HG02623 (cell line): ENCODE results near the gene HOXC5.

Source experiments
- ATAC-seq: cut with Tn5 transposase; IDR thresholded peaks from one replicate; pipeline ENCODE4 v1.9.1; 2021; ENCODE audit warnings: moderate library complexity; ENCODE audit not compliant: unreplicated experiment

Gene HOXC5

GRCh38 chr12:54019091-54019811 lies 13.6 kb upstream of the HOXC5 start:
- ATAC-seq: no peak

DNA sequence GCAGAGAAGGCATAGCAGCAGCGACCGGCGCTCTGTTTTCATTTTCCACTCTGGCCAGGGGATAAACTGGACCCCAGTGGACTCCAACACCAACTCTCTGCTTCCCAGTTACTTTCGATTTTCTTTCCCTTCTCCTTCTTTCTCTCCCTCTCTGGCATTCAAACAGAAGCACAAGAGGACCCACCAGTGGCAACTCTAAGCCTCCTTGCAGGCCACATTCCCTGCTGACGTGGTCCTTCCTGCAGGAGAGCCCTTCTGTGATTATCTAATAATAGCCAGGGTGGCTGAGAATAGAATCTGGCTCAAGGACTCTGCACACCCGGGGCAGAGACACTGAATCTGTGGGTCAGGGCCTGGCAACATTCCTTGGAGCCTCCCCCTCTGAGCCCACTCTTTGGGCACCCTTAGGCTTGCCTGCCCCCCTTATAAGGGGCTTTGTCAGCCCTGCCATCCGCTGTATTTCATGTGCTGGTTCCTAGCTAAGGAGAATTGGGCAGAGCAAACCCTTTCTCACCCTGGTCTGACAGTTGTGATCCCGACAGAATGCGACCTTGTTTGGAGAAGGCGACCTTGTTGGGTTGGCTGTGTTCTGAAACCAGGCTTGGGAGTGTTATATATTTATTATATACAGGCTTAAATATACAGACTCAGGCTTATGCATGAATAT lies 12.8 kb upstream of the HOXC5 start:
- no peak for ATAC-seq

DNA sequence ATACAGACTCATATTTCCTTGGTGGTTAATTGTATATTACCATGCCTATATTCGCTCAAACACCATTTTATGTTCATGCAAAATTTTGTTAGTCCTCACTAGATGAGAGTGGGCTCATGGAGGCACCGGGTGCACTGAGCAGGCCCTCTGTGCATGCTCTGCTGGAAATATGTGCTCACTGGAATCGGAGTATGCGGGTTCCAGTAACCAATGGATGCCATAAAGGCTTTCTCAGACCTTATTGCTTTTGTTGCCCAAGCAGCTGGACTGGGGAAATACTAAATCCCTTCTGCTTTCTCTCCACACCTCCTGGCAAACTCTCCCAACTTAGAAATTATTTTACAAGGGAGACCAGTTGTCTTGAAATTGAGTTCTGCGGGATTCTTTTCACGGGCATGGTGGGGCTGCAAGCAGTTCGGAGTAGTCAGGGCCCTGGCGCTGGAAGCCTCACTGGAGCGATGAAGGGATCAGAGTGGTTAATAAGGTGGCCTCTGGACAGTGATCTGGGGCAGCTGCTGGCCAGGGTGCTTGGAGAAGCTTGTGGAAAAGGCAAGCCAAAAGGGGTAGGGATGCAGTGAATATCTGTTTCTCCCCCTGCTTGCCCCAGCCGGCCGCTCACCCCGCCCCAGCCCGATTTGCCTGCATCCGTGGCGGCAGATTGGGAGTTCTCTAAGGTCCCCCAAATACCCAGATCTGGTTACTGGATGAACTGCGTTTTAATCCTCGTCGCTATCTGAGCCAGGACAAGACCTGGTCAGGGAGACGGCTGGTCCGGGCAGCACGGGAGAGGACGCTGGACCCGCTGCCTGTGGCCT lies 12.1 kb upstream of the HOXC5 start:
- ATAC-seq: no peak

DNA sequence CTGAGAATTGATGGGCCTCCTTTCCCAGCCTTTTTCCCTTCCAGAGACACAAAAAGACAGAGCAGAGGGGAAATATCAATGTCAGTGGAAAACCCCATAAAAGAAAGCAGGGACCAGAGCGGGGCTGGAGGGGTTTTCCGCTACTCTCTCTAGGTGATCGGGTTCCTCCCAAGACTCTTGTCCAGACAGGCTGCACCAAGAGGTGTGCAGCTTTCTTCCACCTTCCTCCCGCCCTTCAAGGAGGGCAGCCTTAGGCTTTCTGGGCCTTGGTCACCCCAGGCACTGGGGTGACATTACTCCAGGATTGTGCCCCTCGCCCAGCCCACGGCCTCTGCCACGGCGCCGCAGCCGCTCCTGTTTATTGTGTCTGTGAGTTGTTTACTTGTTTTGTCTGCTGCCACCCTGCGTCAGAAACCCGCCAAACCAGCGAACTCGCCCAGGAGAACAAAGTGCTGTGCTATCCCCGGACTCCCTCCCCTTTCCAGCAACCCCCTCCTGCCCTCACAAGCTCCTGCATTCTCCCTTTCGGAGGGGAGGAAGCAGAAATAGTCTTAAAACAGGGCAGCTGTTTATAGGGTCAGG lies 11.3 kb upstream of the HOXC5 start:
- ATAC-seq: no peak

GRCh38 chr12:54022960-54023884 lies 9.6 kb upstream of the HOXC5 start:
- ATAC-seq: no peak

DNA sequence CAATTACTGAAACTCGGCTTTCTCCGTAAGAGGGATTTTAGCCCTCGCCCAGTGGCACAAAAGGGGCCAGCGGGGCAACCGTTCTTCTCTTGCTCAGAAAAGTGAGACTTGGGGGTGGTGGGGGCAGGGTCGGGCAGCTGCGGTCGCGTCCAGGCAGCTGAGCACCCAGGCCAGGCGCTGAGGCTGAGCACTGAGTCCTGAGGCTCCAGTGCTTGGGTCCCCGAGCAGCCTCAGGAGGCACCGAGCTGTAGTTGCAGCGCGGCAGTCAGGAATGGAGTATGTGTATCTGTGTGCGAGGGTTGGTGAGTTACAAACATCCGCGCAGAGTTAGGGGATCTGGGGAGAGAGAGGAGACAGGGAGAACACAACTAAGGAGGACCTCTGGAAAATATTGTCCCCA lies 8.7 kb upstream of the HOXC5 start:
- no peak for ATAC-seq

- no peak for ATAC-seq
These were observed 8.1 kb upstream of the HOXC5 start for GRCh38 chr12:54024581-54025305.

DNA sequence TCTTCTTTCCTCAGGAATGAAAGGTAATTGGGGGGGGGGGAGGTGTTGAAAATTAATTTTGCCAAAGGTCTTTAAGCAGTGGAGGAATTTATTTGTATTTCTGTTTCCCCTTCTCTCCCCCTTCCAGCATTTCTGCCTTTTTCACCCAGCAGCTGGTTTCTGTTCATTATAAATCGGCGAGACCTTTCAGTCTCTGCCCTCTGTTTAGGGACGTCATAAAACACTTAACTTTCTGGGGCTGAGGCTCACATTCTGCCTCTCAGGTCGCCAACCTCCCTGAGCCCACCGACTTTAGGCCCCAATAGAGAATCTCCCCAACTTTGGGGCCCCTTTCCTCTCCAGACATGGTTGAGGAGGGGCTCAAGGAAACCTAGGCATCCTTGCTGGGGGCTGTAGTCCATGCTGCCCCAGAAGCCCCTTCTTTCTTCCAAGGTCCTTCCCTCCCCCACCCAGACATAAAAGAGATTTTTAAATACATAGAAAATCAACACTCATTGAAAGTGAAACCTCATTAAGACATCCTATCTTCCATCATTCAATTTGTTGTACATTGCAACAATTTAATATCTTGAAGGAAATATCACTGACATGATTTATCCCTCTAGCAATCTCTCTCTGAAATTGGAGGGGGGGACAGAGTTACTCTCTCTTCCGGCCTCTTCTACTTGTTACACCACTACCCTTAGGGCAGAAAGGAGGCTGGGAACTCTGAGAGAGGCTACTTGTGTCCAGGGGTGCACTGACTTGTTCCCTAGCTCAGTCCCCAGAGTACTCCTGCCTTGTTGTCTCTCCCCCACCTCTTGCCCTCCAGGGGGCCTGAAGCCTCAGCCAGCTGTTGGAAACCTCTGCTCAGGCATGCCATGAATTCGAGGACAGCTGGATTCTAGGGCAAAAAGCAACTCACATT lies 7.1 kb upstream of the HOXC5 start:
- ATAC-seq: no peak

GRCh38 chr12:54026640-54027441 lies 6.0 kb upstream of the HOXC5 start:
- no peak for ATAC-seq

DNA sequence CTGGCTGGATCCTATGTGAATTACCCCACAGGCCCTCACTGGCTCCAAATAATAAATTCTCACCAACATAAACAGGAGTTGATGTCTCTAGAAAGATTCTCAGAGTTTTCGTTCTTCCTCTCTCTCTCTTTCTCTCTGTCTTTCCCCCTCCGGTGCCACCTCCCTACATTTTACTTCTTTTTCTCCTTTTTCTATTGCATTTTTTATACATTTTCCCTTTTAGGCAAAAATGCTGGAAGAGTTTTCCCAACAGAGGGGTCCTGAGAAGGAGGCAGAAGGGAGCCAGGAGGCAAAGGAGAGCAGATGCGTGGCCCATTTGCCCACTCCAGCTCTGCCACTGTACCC lies 5.4 kb upstream of the HOXC5 start:
- no peak for ATAC-seq

DNA sequence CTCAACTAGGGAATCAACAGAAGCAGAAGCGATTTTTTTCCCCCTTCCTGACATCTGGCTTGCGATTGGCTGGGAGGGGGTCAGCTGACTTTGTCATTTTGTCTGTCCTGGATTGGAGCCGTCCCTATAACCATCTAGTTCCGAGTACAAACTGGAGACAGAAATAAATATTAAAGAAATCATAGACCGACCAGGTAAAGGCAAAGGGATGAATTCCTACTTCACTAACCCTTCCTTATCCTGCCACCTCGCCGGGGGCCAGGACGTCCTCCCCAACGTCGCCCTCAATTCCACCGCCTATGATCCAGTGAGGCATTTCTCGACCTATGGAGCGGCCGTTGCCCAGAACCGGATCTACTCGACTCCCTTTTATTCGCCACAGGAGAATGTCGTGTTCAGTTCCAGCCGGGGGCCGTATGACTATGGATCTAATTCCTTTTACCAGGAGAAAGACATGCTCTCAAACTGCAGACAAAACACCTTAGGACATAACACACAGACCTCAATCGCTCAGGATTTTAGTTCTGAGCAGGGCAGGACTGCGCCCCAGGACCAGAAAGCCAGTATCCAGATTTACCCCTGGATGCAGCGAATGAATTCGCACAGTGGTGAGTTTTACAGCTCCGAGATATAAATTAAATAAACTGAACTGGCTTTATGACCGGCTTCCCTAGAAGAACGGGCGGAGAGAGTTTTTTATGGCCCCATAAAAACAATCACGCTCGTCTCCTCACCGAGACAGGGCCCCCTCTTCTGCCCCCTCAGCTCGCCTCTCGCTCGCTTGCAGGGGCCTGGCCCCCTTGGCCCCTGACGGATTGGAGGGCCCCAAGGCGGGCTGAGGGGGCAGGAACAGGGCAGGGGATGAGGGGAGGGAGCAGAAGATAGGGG lies 4.3 kb upstream of the HOXC5 start, which contains the start of gene HOXC6:
TSS of gene HOXC6 (plus strand) at position 127 of the 888 bp plus-strand sequence. CDS start at position 209, 82 bp downstream.
- no peak for ATAC-seq

DNA sequence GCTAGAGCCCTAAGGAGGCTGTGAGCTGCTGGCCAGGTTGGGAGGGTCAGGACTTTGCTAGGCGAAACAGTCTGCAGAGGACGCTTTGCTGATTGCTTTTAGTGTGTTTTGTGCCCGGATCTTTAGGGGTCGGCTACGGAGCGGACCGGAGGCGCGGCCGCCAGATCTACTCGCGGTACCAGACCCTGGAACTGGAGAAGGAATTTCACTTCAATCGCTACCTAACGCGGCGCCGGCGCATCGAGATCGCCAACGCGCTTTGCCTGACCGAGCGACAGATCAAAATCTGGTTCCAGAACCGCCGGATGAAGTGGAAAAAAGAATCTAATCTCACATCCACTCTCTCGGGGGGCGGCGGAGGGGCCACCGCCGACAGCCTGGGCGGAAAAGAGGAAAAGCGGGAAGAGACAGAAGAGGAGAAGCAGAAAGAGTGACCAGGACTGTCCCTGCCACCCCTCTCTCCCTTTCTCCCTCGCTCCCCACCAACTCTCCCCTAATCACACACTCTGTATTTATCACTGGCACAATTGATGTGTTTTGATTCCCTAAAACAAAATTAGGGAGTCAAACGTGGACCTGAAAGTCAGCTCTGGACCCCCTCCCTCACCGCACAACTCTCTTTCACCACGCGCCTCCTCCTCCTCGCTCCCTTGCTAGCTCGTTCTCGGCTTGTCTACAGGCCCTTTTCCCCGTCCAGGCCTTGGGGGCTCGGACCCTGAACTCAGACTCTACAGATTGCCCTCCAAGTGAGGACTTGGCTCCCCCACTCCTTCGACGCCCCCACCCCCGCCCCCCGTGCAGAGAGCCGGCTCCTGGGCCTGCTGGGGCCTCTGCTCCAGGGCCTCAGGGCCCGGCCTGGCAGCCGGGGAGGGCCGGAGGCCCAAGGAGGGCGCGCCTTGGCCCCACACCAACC lies 3.1 kb upstream of the HOXC5 start:
- no peak for ATAC-seq

GRCh38 chr12:54030442-54030801 lies 2.4 kb upstream of the HOXC5 start:
- ATAC-seq: no peak

- no peak for ATAC-seq
These were observed 1.9 kb upstream of the HOXC5 start for GRCh38 chr12:54030889-54031471.

DNA sequence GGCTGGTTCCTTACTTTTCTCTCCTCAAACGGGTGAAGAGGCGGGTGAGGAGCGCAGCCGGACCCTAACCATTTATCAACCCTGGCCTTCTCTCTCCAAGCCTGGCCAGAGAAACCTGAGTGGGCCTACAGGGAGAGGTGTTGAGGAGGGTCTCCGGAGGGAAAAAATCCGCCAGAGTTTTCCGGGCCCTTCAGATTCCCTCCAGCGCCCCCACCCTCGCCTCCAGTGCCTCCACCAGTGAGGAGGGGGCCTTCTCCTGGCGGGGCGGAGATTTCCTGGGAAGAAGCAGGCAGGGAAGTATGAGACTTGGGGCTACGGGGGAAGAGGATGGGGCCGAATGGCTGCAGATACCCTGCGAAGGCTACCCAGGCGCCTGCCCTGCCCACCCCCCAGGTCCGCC lies 1.4 kb upstream of the HOXC5 start:
- ATAC-seq: no peak
